HG03520 (cell line): ENCODE measurements around the gene SOCS3.

Experiments used
- ATAC-seq: cut with Tn5 transposase; IDR thresholded peaks from one replicate; pipeline ENCODE4 v1.9.1; 2021; ENCODE audit warnings: mild to moderate bottlenecking, moderate library complexity; ENCODE audit not compliant: unreplicated experiment

Gene SOCS3

GRCh38 chr17:78353834-78354233 lies 6.0 kb downstream of the SOCS3 start:
- no peak for ATAC-seq

- ATAC-seq: no peak
Measured at GRCh38 chr17:78351449-78352006, 8.3 kb downstream of the SOCS3 start.

GRCh38 chr17:78349891-78350642 lies 9.8 kb downstream of the SOCS3 start:
- ATAC-seq: no peak

- no peak for ATAC-seq
Measured at GRCh38 chr17:78348055-78348770, 11.7 kb downstream of the SOCS3 start.

DNA sequence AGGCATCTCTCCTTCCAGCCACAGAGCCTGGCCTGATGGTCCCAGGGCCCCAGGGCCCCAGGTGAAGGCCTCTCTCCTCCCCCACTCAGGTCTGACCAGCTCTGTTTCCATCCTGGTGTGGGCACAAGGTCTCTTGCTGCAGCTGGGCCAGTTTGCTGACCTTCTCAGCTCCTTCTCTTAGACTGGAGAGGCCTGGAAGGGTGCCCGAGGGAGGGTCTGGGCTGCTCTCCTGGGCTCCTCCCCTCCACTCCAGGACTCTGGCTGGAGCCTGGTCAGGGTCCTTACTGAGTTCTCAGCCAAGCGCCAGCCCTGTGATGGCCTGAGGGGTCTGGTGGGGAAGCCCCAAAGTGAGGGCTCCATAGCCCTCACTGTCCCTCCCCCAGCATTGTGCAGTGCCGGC lies 12.4 kb downstream of the SOCS3 start:
- no peak for ATAC-seq

DNA sequence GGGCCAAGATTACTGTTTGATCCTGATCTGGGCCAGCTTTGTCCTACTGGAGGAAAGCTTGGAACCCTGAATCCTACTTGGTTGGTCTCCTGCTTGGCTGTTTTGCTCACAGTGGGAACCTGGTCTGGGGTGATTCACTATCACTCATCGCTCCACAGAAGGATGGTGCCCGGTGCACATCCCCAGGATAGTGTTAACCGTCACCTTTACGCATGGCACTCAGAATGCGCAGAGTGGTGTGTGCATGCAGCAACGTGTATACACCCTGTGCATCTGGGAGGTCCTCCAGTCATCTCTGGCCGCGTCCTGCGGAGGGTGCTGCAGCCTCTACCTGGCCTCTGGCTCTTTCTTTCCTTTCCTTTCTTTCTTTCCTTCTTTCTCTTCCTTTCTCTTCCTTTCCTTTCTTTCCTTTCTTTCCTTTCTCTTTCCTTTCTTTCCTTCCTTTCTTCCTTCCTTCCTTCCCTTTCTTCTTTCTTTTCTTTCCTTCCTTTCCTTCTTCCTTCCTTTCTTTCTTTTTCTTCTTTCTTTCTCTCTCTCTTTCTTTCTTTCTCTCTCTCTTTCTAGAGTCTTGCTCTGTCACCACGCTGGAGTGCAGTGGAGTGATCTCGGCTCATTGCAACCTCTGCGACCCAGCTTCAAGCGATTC lies 13.1 kb downstream of the SOCS3 start:
- ATAC-seq: no peak

DNA sequence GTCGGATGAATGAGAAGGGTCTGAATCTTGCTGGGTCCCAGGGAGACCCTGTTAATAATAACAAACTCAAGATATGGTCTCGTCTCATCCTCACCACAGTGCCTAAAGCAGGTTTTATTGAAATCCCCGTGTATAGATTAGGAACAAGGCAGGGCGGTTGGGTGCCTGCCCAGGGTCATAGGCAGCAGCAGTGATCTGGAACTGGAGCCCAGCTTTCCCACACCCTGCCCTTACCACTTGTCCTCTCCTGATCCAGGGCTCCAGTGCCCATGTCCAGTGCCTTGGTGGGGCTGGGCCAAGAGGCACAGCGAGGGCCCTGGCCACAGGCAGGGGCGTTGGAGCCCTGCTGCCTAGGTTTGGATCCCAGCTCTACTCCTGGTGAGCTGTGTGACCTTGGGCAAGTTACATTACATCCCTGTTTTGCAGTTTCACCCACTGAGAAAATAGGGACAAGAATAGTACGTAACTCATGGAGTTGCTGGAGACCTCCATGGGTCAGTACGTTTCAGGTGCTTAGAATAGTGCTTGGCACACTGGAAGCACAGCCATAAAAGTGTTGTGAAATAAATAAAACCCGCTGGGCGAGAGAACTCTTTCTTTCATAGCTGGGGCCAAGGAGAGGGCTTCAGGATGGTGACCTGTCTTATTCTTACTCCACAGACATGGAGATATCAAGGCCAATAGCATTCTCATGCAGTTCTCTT lies 13.9 kb downstream of the SOCS3 start:
- ATAC-seq: no peak

DNA sequence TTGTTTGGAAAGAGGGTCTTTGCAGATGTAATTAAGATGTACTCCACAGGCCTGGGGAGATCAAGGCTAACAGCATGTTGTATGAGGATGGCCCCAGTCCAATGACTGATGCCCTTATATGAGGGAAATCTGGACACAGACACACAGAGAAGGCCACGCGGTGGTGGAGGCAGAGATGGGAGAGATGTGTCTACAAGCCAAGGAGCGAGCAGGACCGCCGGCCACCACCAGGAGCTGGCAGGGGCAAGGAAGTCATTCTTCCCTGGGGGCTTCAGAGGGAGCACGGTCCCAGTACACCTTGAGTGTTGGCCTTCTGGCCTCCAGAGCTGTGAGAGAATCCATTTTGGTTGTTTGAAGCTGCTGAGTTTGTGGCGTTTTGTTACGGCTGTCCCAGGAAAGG lies 14.7 kb downstream of the SOCS3 start:
- ATAC-seq: no peak

- no peak for ATAC-seq
Measured at GRCh38 chr17:78344666-78345065, 15.2 kb downstream of the SOCS3 start.

DNA sequence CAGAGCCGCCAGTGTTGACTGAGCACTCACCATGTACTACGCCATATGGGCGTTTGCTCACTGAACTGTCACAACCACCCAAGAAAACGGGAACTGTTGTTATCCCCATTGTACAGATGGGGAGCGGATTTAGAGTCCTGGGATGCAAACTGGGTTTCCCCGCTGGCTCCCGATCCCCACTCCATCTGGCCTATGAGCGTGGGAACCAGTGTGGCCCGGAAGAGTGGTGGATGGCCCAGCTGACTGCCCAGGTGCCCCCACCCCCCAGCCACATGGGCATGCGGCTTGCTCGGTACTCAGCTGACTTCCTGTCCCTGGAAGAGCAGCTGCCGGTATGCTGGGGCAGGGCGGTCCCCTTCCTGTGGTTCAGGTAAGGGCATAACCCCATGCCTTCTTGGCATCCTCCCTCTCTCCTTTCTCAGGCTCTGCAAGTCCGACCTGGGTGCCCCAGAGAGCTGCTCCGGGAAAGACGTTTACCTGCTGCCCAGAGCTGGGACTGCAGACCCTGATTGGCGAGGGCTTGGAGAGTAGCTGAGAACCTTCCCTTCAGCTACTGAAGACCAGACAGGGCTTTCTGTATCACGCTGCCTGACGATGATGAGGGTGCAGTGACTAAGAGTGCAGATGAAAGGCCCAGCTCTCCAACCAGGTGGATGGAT lies 16.2 kb downstream of the SOCS3 start:
- no peak for ATAC-seq

GRCh38 chr17:78343187-78343542 lies 16.7 kb downstream of the SOCS3 start:
- no peak for ATAC-seq

GRCh38 chr17:78342449-78343186 lies 17.3 kb downstream of the SOCS3 start:
- ATAC-seq: no peak

DNA sequence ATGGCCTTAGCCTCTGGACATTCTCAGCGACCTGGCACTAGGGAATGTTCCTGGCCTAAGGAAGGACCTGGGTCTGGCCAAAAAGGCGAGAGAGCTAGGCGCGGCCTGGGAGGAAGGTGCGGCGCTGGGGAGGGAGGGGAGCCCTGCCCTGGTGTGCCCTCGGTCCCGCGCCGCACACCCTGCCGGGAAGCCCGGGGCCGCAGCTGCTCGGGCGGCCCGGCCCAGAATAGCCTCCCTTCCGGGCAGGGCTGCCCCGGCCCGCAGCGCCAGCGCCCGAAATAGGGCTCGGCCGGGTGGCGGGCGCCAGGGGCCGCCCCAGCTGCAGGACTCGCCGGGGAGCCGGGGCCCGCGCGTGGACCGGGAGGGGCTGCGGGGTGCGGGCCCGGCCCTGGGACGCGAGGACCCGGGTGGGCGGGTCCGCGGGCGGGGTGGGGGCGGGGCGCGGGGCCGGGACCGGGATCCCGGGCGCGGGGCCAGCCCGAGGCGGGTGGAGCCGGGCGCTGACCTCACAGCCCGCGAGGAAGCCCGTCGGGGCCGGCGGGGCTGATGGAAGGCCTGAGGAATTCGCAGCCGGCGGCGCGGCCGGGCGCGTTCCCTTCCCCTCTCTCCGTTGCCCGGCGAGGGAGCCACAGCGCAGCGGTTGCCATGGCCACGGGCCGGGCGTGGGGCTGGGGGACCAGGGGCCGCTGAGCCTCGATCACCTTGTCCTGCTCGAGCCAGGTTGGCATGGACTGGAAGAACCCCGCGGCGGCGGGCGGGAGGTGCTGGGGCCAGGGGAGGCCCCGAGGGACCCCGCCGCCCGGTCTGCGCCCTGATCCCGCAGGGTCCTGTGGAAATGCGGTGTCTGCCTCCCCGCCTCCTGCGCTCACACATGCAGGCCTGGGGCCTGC lies 18.1 kb downstream of the SOCS3 start:
- no peak for ATAC-seq

DNA sequence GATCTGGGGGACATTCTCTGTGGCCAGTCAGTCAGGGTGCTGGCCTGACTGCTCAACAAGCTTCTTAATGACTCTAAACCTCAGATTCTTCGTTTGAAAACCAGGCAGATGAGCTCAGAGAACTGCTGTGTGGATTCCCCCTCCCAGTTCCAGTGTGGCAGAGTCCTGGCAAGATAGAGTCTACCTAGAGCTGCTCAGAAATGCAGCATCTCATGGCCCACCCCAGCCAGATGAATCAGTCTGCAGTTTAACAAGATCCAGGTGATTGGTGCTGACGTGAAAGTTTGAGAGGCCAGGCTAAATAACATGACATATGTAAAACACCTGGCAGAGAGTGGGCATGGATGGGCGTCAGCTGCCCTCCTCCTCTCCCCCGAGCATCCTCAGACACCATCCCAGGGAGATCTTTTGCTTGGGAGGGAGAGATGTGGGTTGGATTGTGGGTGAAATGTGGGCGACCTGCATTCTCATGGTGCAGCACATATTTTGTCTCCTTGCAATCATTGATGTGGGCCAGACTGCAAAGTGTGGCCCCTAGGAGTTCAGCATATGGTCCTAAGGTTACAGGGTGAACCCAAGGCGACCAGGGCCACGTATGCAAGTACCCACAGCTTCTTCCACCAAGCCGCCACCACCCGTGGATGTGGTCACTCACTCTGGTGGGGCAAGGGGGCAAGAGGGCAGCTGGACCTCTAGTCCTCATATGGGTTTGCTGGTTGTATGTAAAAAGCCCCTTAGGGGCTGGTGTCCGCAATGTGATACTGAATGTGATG lies 19.5 kb downstream of the SOCS3 start:
- ATAC-seq: no peak

- ATAC-seq: no peak
Measured at GRCh38 chr17:78338486-78339259, 21.2 kb downstream of the SOCS3 start.

DNA sequence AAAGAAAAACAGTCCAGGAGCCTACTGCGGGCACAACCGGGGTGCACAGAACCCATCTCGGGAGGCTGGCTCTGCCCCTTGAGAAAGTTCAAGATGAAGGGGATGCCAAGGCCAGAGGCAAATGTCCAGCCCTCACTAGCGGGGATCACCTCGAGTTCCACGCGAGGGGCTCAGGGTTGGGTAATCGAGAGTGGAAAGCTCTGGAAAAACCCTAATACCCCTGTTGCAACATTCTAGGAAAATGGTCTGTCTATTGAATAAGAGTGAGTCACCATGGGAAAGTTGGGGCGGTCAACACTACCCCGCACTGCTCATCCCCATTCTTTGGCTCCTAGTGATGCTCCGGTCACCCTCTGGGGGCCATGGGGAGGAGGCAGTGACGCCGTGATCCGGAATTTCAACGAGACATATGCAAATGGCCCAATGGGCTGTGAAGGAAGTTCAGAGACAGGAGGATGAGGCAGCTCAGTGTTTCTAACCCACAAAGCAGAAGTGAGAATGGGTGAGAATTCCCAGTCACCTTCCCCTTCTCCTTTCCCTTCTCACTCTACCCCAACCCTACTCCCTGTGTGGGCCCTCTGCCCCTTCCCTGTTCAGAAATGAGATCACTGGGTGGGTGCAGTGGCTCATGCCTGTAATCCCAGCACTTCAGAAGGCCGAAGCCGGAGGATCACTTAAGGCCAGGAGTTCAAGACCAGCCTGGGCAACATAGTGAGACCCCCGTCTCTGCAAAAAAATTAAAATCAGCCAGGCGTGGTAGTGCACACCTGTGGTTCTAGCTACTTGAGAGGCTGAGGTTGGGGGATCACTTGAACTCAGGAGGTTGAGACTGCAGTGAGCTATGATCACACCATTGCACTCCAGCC lies 22.4 kb downstream of the SOCS3 start:
- ATAC-seq: no peak

DNA sequence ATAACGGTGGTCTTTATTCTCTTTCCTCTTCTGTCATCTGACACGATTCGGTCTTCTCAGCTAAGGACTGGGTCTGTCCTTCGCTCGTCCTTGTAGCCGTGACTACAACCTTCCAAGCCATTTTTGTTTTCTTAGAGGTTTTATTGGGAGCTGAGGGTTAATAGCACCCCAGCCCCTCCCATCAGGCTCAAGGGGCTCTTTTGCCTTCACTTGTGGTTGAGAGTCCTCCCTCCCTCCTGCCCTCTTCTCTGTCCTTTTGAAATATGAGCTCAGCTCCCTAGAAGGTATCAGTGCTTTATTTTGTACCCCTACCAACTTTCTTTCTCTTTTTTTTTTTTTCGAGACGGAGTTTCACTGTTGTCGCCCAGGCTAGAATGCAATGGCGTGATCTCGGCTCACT lies 24.7 kb downstream of the SOCS3 start:
- ATAC-seq: no peak
